Mucosa of descending colon (tissue), 3 donors: ENCODE measurements around the gene KCNK2. TPM values are rescaled to one million over a fixed set of nuclear protein-coding genes. Genes with fewer than 3 reads are reported as not detected.

Source experiments
- ATAC-seq: fragments of 200-7000 bp; cut with Tn5 transposase; one replicate; pipeline ENCODE4 v1.9.1; 2020; ENCODE audit warnings: mild to moderate bottlenecking, moderate library complexity
- DNase-seq, 3 donors: peaks; one replicate each; pipeline ENCODE4 v3.0.0-alpha.2; 2020
- H3K36me3 ChIP-seq: fragments of 200-600 bp; one replicate; pipeline ENCODE4 v1.8.0; 2021; ENCODE audit warnings: low read depth, mild to moderate bottlenecking
- H3K4me1 ChIP-seq: fragments of 200-600 bp; one replicate; pipeline ENCODE4 v1.8.0; 2021; ENCODE audit warnings: low read depth, mild to moderate bottlenecking
- H3K4me3 ChIP-seq: fragments of 200-600 bp; one replicate; pipeline ENCODE4 v1.8.0; 2021; ENCODE audit warnings: mild to moderate bottlenecking
- H3K9me3 ChIP-seq: fragments of 200-600 bp; one replicate; pipeline ENCODE4 v1.8.0; 2021; ENCODE audit warnings: mild to moderate bottlenecking
- intact Hi-C, 2 donors: fragments of 100-400 bp; cut with DNase I in 1 of 2; cut with micrococcal nuclease in 1 of 2; formaldehyde crosslinking; loops; one replicate each; pipeline versions ENCODE4 v1.11.0 to v1.11.1; 2022; cut with DNase I, micrococcal nuclease
- total RNA-seq, 3 donors: library from RNA; stranded (reverse); fragmentation: NEBNext Ultra II Directional in 2 of 3; extraction: Animal tissue kit (Norgen Biotek cat#: 25700) in 2 of 3; gene quantifications; one replicate each; pipeline versions ENCODE4 v1.2.1 to v1.2.4, GENCODE V29; 2021 to 2023
- TF ChIP-seq, protein P1 (sequence below): fragments of 200-600 bp; IDR thresholded peaks from one replicate; pipeline ENCODE4 v1.8.0; 2022; ENCODE audit warnings: antibody characterized with exemption, mild to moderate bottlenecking
- donor health status: DM: no; HTN: no; CAD: no; lungs with moderate emphysema.
- donor health status: DM: no; HTN: no; CAD: no.
- donor health status: DM: no; HTN: yes; CAD: no.

The KCNK2 gene
- total RNA-seq, 3 donors from 2014 or later, result 0.34 to 1.6 (median 0.43) TPM

GRCh38 chr1:215111916-215112315 lies 29.4 kb downstream of the KCNK2 start:
- no peak for DNase-seq
- no peak for ATAC-seq

DNA sequence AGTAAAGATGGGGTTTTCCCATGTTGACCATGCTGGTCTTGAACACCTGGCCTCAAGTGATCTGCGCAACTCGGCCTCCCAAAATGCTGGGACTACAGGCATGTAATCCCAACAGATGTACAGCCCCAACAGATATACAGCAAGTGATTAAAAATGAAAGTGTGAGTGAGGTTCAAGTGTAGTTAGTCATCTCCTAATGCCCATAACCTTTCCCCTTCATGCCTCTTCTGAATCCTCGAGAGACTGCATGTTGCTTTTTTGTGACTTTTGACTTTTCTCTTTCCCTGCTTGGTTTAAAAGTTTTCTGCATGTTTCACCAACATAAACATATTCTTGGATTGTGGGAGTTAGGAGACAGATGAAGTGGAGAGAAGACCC lies 31.2 kb downstream of the KCNK2 start:
- ATAC-seq (no peak), DNase-seq (no peak)
- H3K36me3 ChIP-seq, result no peaks in the 10 kb centered on the region
- no peaks in the 10 kb centered on the region for H3K4me1 ChIP-seq
- TF ChIP-seq, protein P1, sequence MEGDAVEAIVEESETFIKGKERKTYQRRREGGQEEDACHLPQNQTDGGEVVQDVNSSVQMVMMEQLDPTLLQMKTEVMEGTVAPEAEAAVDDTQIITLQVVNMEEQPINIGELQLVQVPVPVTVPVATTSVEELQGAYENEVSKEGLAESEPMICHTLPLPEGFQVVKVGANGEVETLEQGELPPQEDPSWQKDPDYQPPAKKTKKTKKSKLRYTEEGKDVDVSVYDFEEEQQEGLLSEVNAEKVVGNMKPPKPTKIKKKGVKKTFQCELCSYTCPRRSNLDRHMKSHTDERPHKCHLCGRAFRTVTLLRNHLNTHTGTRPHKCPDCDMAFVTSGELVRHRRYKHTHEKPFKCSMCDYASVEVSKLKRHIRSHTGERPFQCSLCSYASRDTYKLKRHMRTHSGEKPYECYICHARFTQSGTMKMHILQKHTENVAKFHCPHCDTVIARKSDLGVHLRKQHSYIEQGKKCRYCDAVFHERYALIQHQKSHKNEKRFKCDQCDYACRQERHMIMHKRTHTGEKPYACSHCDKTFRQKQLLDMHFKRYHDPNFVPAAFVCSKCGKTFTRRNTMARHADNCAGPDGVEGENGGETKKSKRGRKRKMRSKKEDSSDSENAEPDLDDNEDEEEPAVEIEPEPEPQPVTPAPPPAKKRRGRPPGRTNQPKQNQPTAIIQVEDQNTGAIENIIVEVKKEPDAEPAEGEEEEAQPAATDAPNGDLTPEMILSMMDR, result no peak
- H3K9me3 ChIP-seq, result no peaks in the 10 kb centered on the region
- H3K4me3 ChIP-seq, result no peak overlapping the region
- intact Hi-C loops, result no loop called here

More at GRCh38 chr1:215111916-215112315, 29.4 kb downstream of the KCNK2 start:
- Histone ChIP-seq H3K36me3 (no peaks in the 10 kb centered on the region), H3K4me3 (no peak overlapping the region), H3K9me3 (no peaks in the 10 kb centered on the region), H3K4me1 (no peaks in the 10 kb centered on the region)
- intact Hi-C loops, result no loop called here
- TF ChIP-seq, protein P1, result no peak

DNA sequence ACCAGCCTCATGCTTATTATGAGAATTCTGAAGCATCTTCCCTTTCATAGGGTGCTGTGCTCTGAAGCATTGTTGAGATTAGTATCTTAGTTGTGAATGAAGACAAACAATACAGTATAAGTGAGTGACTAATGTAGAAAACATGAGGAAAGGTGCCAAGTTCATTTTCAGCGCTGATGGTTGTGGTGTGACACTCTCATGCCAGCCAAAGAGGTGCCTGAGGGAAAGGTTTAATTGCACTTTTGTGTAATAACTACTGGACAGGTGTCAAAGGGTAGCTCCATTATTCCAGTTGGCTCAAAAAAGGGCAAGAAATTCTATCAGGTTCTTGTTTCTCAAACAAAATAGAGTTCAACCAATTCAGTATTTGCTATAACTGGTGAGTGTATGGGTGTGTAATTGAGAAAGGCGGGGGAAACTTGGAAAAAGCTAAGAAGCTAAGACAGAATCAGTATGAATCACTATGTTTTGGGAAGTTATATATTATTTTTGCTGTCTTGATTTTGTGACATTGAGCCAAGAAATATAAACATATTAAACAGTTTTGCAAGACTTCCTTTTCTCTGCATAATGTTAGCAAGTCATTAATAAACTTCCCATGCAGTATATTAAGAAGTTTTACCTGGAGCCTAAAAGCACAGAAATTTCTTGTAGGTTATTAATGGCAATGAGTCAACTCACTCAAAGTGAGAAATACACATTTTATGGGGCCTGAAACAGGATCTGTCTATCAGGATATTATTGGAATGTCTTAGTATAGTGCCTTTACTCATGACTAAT lies 31.8 kb downstream of the KCNK2 start:
- H3K9me3 ChIP-seq, result no peaks in the 10 kb centered on the region
- intact Hi-C loops, result no loop called here
- ATAC-seq (no peak), DNase-seq (no peak)
- TF ChIP-seq, protein P1, result no peak
- H3K36me3 ChIP-seq, result no peaks in the 10 kb centered on the region
- H3K4me3 ChIP-seq, result no peak overlapping the region
- no peaks in the 10 kb centered on the region for H3K4me1 ChIP-seq

- DNase-seq, result no peak
- Histone ChIP-seq H3K36me3 (no peaks in the 10 kb centered on the region), H3K9me3 (no peaks in the 10 kb centered on the region), H3K4me1 (no peaks in the 10 kb centered on the region), H3K4me3 (no peak overlapping the region)
- intact Hi-C loops, result no loop called here
- TF ChIP-seq, protein P1, result no peak
- ATAC-seq, result no peak
Measured at GRCh38 chr1:215115760-215116159, 33.2 kb downstream of the KCNK2 start.

DNA sequence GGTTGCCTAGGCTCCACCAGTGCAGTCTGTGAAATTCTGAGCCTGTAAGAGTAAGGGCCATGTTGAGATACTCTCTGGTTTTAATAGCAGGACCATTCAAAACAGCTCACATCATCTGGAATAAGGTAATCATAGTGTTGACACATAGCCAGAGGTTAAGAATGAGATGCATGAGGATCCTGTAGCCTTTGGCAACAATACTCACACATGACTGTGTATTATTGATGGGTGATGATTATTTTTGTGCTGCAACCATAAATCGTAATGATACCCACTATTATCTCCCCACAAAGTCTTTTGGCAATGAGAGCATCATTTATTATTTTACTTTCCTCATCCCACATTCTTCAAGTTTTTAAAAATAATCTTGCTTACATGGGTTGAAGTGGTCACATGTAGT lies 35.5 kb downstream of the KCNK2 start:
- no peaks in the 10 kb centered on the region for H3K4me1 ChIP-seq
- intact Hi-C loops, result no loop called here
- H3K4me3 ChIP-seq, result no peak overlapping the region
- no peaks in the 10 kb centered on the region for H3K9me3 ChIP-seq
- ATAC-seq (no peak), DNase-seq (no peak)
- TF ChIP-seq, protein P1, result no peak
- H3K36me3 ChIP-seq, result no peaks in the 10 kb centered on the region
